Brain microvascular endothelial cell (primary cell): Measurements from ENCODE around the gene NATD1.

ENCODE experiments used
- DNase-seq: peaks from one replicate; pipeline ENCODE4 v3.0.0-alpha.2; 2020
- H3K27ac ChIP-seq: fragments of 250-450 bp; sonication (Bioruptor Pico); 2 replicates; pipeline ENCODE4 v1.5.1; 2020; ENCODE audit warnings: mild to moderate bottlenecking, moderate library complexity
- H3K27me3 ChIP-seq: fragments of 250-450 bp; sonication (Bioruptor Pico); replicated peaks from 2 replicates; pipeline ENCODE4 v1.5.1; 2020; ENCODE audit warnings: mild to moderate bottlenecking
- H3K36me3 ChIP-seq: fragments of 250-450 bp; sonication (Bioruptor Pico); replicated peaks from 2 replicates; pipeline ENCODE4 v1.5.1; 2020; ENCODE audit warnings: mild to moderate bottlenecking
- H3K4me3 ChIP-seq: 2 replicates; pipeline ENCODE4 v1.5.1; 2011; ENCODE audit warnings: low read depth, mild to moderate bottlenecking, control low read depth, low read length, moderate library complexity
- in situ Hi-C: cut with HindIII; loops from 2 replicates; pipeline ENCODE4 v1.10.0; 2017; ENCODE audit warnings: low sequenced_read_pairs, low pct_ligation_motif_present
- TF ChIP-seq, protein P1 (sequence below): IDR thresholded peaks from 2 replicates; pipeline ENCODE4 v1.5.1; 2011; ENCODE audit warnings: low read depth, mild to moderate bottlenecking, moderate library complexity, low read length, control low read depth, inconsistent platforms; ENCODE audit errors: missing control alignments

Gene NATD1

DNA sequence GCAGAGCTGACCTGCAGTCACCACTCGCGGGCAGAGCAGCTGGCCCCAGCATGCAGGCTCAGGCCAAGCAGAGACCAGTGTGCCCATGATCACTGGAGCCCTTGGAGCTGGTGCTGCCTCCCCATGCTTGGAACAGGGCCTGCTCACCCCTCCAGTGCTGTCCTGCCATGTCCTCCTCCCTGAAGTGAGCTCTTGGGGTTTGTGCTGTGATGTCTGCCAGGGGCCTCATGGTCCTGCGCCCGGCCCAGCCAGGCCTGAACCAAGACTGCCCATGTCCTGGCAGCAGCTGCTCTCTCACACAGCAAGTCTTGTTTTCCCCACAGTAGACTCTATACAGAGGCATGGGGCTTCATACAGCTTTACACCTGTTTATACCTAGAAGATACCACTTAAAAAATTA, 63.8 kb downstream of the NATD1 start:
- Histone ChIP-seq H3K27ac (no peak overlapping the region), H3K4me3 (no peak overlapping the region), H3K27me3 (no peaks in the 10 kb centered on the region), H3K36me3 (no peaks in the 10 kb centered on the region)
- no peak for DNase-seq
- TF ChIP-seq, protein P1, sequence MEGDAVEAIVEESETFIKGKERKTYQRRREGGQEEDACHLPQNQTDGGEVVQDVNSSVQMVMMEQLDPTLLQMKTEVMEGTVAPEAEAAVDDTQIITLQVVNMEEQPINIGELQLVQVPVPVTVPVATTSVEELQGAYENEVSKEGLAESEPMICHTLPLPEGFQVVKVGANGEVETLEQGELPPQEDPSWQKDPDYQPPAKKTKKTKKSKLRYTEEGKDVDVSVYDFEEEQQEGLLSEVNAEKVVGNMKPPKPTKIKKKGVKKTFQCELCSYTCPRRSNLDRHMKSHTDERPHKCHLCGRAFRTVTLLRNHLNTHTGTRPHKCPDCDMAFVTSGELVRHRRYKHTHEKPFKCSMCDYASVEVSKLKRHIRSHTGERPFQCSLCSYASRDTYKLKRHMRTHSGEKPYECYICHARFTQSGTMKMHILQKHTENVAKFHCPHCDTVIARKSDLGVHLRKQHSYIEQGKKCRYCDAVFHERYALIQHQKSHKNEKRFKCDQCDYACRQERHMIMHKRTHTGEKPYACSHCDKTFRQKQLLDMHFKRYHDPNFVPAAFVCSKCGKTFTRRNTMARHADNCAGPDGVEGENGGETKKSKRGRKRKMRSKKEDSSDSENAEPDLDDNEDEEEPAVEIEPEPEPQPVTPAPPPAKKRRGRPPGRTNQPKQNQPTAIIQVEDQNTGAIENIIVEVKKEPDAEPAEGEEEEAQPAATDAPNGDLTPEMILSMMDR, result no peak
- in situ Hi-C loops, result no loop called here
